Mononuclear cell (primary cell): ENCODE results near the gene COMMD4. TPM values are rescaled to one million over a fixed set of nuclear protein-coding genes. Genes with fewer than 3 reads are reported as not detected.
"Not testable (repeated sequence)": the region's sequence is repeated elsewhere in the genome, so short reads cannot be mapped to it uniquely, and the experiment has no call there.

Experiments
- H3K27me3 ChIP-seq: 2 replicates; pipeline ENCODE4 v1.6.0; 2011; ENCODE audit warnings: low read length, control low read depth; ENCODE audit not compliant: insufficient read depth
- H3K4me1 ChIP-seq: 2 replicates; pipeline ENCODE4 v1.5.1; 2011; ENCODE audit warnings: mild to moderate bottlenecking, low read length, control low read depth; ENCODE audit not compliant: insufficient read depth
- H3K4me3 ChIP-seq: 2 replicates; pipeline ENCODE4 v1.5.1; 2011; ENCODE audit warnings: mild to moderate bottlenecking, low read length, moderate library complexity
- H3K9me3 ChIP-seq: 2 replicates; pipeline ENCODE4 v1.5.1; 2011; ENCODE audit warnings: low read depth, mild to moderate bottlenecking, control low read depth, low read length
- total RNA-seq: library from RNA; depleted of rRNA; stranded (reverse); fragments of >200 nt; gene quantifications from one replicate; pipeline ENCODE4 v1.2.3, GENCODE V29; 2012

The COMMD4 gene
- total RNA-seq, 1 donor, result 8.9 TPM

- Histone ChIP-seq H3K4me3 (peak overlapping the region; percentile 83), H3K9me3 (no peaks in the 10 kb centered on the region), H3K4me1 (peaks cover 21% of the 10 kb centered on the region), H3K27me3 (no peaks in the 10 kb centered on the region)
These were observed 32.9 kb downstream of the COMMD4 start for GRCh38 chr15:75368689-75369239.

GRCh38 chr15:75369897-75370581 lies 34.2 kb downstream of the COMMD4 start:
- Histone ChIP-seq H3K4me1 (peaks cover 21% of the 10 kb centered on the region), H3K4me3 (no peak overlapping the region), H3K9me3 (no peaks in the 10 kb centered on the region), H3K27me3 (no peaks in the 10 kb centered on the region)

GRCh38 chr15:75371486-75371885 lies 35.6 kb downstream of the COMMD4 start:
- Histone ChIP-seq H3K27me3 (no peaks in the 10 kb centered on the region), H3K9me3 (no peaks in the 10 kb centered on the region), H3K4me1 (peaks cover 21% of the 10 kb centered on the region), H3K4me3 (no peak overlapping the region)

- Histone ChIP-seq H3K4me3 (no peak overlapping the region), H3K4me1 (peaks cover 21% of the 10 kb centered on the region), H3K27me3 (no peaks in the 10 kb centered on the region), H3K9me3 (no peaks in the 10 kb centered on the region)
These were observed 36.2 kb downstream of the COMMD4 start for GRCh38 chr15:75371901-75372688.

GRCh38 chr15:75380773-75381172 lies 44.9 kb downstream of the COMMD4 start:
- no peaks in the 10 kb centered on the region for H3K4me1 ChIP-seq

GRCh38 chr15:75383986-75384385 lies 48.1 kb downstream of the COMMD4 start:
- not testable (repeated sequence) for H3K27me3 ChIP-seq, H3K4me1 ChIP-seq, H3K4me3 ChIP-seq, H3K9me3 ChIP-seq

More at GRCh38 chr15:75380773-75381172, 44.9 kb downstream of the COMMD4 start:
- H3K9me3 ChIP-seq, result no peaks in the 10 kb centered on the region
- no peaks in the 10 kb centered on the region for H3K27me3 ChIP-seq
- H3K4me3 ChIP-seq, result no peak overlapping the region

Other genes starting within 250 kb of the COMMD4 start
- 54.0 TPM for gene C15orf39, start 134.2 kb upstream of the COMMD4 start, total RNA-seq
- gene GOLGA6C, start 77.7 kb upstream of the COMMD4 start, total RNA-seq, result 0.21 TPM
- not detected for gene GOLGA6D, start 53.2 kb upstream of the COMMD4 start, total RNA-seq
- gene NEIL1, start 11.0 kb downstream of the COMMD4 start, total RNA-seq, result 19.3 TPM
- gene MAN2C1, start 32.5 kb downstream of the COMMD4 start, total RNA-seq, result 135 TPM
- gene SIN3A, start 115.6 kb downstream of the COMMD4 start, total RNA-seq, result 100 TPM
- gene PTPN9, start 243.3 kb downstream of the COMMD4 start, total RNA-seq, result 7.2 TPM